Measurements from ENCODE around the gene ID4.

DNA sequence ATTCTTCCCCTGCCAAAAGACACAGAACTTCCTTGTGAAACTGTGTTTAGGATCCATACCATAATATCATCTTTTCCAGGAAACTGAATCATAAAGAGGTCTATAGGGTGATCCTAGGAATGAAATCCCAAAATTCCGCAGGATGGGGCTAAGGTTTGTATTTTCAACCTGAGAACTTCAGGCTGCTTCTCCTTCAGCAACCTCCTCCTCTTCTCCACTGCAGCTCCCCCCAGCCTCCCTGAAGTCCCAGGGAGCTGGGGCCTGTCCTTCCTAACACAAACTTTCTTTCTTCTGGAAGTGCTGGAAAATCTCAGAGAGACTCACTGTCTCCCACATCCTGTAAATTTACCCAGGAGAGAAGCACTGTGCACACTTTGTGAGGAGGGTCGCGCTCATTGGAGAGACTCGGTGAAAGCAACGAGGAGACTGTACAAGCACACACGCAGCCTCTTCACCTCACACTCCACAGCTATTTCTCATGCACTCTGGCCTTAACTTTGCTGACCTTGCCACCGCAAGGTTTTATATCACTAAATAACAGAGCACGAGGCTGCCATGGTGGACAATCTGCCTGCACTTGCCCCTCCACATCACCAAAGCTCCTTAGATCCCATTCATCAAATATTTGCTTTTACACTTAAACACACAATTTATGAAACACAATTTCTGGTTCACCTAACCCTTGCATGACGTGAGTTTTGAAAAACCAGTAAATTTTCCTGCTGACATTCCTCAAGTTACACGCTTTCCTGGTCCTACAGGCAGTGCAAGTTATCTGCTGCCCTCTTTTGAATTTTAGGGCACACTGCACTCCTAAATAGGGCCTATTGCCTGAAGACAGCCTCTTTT is 14.3 kb downstream of the ID4 start:
- TF ChIP-seq, protein P1, sequence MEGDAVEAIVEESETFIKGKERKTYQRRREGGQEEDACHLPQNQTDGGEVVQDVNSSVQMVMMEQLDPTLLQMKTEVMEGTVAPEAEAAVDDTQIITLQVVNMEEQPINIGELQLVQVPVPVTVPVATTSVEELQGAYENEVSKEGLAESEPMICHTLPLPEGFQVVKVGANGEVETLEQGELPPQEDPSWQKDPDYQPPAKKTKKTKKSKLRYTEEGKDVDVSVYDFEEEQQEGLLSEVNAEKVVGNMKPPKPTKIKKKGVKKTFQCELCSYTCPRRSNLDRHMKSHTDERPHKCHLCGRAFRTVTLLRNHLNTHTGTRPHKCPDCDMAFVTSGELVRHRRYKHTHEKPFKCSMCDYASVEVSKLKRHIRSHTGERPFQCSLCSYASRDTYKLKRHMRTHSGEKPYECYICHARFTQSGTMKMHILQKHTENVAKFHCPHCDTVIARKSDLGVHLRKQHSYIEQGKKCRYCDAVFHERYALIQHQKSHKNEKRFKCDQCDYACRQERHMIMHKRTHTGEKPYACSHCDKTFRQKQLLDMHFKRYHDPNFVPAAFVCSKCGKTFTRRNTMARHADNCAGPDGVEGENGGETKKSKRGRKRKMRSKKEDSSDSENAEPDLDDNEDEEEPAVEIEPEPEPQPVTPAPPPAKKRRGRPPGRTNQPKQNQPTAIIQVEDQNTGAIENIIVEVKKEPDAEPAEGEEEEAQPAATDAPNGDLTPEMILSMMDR (IDR thresholded peaks at IDR 0.05; ENCODE audit: low read depth, low read length, poor library complexity, severe bottlenecking) = peak; percentile 87
- no peak for TF ChIP-seq EZH2phosphoT487 (IDR thresholded peaks at IDR 0.05; ENCODE audit: borderline replicate concordance, low read length)
